Superior temporal gyrus (tissue), 1 donor: ENCODE data around the gene FXYD5.
A peak's percentile ranks its signal among the peaks of the same experiment; 100 is the strongest.

Experiments used
- DNase-seq: peaks from one replicate; pipeline ENCODE4 v3.0.0-alpha.2; 2016; ENCODE audit errors: extremely low spot score

FXYD5 gene, protein sequence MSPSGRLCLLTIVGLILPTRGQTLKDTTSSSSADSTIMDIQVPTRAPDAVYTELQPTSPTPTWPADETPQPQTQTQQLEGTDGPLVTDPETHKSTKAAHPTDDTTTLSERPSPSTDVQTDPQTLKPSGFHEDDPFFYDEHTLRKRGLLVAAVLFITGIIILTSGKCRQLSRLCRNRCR

DNA sequence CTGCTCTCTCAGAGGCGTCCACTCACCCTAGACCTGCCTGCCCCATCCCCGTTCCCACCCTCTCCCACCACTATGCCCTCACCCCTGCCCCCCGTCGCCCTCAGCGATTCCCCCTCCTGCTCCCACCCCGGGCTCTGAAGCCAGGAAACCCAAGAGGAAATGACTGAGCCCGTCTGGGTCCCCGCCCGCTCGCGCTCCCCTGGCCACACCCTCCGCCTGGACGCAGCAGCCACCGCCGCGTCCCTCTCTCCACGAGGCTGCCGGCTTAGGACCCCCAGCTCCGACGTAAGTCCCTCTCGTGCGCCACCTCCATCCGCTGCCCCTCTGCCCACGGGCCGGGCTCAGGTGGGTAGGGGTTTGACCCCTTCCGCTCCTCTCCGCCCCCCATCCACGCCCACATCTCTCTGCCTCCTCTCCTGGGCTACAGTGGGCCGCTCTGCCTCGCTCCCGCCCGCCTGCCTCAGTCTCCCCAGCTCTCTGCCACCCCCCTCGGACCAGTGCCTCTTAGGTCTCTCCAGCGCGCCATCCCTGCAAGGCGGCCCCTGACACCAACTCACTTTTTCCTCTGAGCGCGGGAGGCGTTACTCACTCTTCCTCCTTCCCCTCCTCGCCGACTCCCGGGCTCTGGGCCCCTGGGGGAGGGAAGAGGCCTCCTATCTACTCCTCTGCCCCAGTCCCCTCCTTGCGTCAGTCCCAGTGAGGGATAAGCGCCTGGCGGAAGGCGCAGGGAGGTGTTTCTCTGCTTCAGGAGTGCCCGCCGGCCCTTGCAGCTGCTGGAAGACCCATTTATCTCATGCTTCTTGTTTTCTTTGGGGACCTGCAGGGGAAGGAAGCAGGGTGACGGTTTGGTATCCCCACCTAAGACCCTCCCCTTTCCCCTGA lies at the start of gene FXYD5:
Gene FXYD5, plus strand, starts transcription at position 211 of the 882 bp plus-strand sequence. CDS start 816 bp downstream, outside the sequence.
- DNase-seq = peak; percentile 3

DNA sequence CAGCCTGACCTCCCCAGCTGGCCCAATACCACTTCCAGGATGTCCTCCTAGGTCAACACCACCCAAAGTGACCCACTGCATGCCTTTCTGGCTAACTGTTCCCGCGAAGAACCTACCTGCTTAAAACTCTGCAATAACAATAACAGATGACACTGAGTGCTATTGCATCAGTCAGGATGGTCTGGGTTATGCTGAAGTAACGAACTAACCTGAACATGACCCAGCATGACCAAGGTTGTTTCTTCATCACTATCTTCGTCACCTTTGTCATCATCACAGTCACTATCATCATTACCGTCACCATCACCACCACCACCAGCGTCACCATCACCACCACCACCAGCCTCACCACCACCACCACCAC lies 49.5 kb upstream of the FXYD5 start:
- no peak for DNase-seq

DNA sequence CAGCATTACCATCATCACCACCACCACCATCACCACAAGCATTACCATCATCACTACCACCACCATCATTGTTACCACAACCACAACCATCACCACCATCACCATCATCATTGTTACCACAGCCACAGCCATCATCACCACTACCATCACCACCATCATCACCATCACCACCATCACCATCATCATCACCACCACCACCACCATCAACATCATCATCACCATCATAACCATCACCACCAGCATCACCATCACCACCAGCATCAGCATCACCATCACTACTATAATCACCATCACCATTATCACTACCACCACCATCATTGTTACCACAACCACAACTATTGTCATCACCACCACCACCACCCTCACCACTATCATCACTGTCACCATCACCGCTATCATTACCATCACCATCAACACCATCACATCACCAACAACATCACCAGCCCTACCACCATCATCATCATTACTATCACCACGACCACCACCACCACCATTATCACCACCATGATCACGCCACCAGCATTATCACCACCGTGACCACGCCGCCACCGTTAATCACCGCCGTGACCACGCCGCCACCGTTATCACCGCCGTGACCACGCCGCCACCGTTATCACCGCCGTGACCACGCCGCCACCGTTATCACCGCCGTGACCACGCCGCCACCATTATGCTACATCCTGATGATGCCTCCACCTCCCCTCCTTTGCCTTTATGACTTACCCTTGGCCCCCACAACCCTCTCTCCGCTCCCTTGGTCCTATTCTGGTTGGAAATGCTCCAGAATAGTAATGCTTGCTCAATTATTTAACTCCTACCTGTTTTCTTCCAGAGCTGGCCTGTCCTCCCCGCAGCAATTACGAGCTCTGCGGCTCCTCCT lies 48.9 kb upstream of the FXYD5 start:
- DNase-seq = no peak

DNA sequence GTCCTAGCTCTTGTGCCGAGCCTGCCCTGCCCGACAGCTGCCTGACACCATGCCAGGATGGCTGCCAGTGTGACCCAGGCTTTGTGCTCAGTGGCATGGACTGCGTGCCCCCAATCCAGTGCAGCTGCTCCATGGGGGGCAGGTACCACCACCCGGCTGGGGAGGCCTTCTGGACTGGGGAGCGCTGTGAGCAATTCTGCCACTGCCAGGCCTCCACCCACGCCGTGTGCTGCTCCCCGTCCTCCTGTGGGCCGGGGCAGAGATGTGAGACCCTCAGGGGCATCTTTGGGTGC lies 48.3 kb upstream of the FXYD5 start:
- peak; percentile 85 for DNase-seq

DNA sequence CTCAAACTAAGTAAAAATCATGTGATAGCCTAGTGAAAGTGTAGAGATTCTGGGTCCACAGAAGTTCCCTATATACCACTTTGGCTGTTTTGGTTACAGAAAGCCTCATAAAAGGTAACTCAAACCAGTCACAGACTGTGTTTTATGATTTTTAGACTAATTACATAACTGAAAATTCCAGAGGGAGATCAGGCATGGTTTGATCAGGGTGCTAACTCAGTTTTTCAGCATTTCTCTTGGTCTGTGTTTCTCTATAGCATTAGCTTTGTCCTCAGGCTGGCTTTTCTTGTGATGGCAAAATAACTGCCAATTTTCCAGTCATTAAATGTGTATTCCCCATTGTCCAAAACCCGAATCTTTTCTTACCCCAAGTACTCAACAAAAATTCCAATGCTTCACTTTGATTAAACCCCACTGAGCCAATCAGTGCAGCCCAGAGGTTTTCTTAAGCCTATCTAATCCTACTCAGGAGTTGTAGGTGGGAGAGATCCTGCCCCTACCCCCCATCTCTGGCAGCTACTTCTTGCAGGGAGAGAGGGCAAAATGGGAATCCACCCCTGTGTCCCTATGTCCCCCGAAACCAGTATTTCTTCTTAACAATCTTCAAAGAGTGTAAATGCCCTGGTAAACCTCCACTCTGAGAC lies 47.5 kb upstream of the FXYD5 start:
- peak; percentile 64 for DNase-seq

DNA sequence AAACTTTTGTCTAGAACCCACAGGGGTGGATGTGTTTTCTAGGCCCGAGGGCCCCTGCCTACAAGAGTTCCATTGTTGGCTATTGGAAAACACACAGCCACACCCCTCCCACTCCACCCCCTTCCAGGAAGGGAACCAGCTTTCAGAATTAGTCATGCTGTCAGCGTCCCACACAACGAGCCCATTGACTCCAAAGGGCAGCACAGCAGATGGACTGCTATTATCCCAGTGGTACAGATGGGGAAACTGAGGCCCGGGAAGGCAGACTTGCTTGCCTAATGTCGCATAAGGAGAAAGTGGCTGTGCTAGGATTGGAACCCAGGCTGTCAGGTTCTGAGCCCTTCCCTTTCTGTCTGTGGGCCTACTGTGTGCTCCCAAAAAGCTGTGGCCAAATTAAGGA lies 47.0 kb upstream of the FXYD5 start:
- DNase-seq = peak; percentile 95

DNA sequence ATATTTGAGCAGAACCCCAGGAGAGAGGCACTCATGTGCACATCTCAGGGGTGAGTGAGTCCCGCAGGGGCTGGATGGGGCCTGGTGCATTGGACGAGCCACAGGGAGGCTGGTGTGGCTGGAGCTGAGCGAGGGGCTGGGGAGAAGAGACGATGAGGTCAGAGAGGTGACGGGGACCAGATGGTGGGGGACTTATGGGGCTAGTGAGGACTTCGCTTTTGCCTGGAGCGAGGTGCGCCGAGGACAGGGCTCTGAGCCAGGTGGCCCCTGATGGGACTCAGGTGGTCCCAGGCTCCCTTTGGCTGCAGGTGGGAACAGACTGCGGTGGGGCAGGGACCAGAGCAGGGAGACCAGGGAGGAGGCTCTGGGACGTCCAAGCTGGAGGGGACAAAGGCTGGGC lies 45.8 kb upstream of the FXYD5 start:
- no peak for DNase-seq

DNA sequence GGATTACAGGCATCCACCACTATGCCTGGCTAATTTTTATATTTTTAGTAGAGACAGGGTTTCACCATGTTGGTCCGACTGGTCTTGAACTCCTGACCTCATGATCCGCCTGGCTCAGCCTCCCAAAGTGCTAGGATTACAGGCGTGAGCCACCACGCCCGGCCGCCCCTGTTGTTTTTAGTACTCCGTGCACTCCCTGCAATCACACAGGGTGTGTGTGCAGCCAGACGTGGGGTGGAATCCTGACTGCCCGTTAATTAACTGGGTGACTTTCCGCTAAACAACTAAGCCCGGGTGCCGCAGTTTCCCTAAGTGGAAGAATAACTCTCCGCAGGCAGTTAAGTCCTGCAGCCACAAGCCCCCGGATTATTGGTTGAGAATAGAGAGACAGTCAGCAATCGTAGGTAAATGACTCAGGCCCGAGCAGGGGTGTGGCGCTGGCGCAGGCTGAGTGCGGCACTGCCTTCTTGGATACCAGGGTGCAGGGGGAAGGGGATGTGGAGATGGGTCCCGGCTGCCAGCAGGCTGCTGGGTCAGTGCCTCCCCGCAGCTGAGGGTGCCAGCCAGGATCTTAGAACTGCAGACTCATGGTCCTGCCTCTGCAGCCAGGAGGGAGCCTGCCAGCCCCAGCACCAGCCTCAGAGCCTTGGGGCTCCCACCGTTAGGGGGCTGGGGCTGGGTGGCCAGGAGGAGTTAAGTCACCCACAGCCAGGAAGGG lies 45.0 kb upstream of the FXYD5 start:
- DNase-seq = peak; percentile 38

DNA sequence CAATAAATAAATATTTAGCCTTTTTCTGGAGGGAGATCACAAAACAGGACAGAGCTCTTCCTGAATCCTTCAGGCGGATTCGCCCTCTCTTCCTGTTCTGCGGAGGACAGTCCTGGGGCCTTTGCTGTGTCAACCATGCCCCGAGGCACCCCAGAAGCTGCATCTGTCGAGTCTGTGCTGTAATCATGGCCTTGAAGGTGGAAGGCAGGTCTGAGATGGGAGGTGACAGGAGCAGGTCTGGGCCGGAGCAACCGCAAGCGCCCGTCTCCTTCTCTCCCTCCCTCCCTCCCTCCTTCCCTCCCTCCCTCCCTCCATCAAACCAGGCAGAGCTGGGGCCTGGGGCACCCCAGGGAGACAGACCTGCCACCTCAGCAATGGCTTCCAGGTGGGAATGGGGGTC lies 43.6 kb upstream of the FXYD5 start:
- no peak for DNase-seq

DNA sequence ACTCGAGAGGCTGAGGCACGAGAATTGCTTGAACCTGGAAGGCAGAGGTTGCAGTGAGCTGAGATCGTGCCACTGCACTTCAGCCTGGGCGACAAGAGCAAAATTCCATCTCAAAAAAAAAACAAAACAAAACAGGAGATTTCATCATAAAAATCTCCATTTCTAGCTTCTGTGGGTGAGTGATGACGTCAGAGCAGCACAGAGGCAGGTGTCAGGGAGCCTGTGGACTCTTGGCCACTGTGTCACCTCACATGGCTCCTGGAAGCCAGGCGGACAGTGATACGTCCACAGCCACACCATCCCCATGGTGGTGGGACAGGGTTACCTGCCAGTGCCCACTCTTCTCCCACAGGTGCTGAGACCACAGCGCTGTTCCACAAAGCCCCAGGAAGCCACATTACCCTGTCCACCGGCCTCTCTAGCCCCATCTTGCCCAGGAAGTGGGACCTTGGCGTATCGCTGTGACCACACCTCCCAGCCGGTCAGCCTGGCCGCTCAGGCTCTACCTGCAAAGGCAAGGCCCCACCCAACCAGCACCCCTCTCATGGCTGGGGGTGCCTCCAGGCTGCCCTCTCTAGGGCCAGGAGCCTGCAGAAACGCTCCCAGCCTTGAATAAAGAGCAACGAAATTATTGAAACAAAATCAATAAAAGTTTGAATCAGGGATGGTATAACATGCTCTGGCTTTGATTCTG lies 41.4 kb upstream of the FXYD5 start:
- DNase-seq = no peak

DNA sequence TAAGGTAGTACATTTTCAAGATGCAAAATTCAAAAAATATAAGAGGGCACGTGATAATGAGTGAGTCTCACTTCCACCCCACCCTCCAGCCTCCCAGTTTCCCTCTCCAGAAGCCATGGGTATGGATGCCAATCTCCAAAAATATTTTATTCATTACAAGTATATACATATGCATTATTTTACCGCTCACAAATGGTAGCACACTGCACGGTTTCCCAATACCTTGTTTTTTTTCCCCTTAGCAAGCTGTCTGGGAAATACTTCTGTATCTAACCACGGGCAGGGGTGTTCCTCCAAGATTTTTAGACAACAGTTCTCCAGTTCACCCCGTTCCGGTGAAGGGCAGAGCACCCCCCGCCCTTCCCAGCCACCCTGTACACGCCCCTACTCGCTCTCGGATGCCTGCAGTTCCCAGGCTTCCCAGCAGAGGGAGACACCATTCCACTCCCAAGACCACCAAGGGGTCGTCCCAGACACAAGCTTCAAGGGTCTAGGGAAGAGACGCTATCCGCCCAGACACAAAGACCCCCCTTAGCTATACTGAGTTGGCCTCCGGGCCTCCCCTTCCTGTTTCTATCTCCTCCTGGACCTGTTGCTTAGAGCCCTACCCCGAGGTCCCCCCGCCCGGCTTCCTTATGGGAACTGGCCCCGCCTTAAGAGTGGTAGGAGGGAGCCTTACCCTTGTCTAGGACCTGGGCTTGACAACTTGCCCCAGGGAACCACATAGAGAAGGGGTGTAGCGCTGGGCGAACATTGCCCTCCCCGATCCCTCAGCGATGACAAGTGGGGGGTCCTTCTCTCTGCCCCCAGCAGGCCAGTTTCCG lies 40.0 kb upstream of the FXYD5 start:
- DNase-seq = peak; percentile 92

DNA sequence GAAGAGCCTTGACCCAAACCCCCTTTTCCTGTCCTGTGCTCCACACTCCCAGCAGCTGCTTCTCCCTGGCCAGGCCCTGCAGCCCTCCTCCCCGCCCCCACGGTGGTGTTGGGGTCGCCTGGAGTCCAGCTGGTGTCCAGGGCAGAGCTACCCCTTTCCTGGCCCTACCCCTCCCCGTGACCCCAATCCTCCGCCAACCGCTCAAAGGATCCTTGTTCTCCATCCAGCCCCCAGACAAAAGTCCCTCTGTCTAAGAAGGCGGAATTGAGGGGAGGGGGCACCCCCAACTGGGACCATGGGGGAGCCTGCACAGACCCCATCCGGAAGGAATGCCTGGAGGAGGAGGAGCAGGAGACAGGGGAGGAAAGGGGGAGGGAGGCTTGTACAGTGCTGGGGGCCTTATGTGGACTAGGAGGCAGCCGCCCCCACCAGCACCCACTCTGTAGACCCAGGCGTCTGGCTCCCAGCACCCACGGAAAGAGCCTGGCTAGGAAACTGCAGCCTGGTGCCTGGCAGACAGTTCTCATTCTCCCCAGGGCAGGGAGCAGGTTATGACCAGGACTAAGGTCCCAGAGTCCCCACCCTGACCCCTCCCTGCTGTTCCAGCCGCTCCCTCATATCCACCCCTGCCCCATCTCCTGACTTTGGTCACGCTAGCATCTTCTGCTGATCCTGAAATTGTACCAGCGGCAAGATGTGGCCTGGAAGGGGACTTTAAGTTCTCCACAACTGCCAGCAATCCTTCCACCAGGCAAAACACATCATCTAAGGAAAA lies 39.2 kb upstream of the FXYD5 start, which contains the start of gene FXYD3:
Gene FXYD3, plus strand, starts transcription at position 647 of the 775 bp plus-strand sequence. CDS start 3,554 bp downstream, outside the sequence.
- peak; percentile 86 for DNase-seq

DNA sequence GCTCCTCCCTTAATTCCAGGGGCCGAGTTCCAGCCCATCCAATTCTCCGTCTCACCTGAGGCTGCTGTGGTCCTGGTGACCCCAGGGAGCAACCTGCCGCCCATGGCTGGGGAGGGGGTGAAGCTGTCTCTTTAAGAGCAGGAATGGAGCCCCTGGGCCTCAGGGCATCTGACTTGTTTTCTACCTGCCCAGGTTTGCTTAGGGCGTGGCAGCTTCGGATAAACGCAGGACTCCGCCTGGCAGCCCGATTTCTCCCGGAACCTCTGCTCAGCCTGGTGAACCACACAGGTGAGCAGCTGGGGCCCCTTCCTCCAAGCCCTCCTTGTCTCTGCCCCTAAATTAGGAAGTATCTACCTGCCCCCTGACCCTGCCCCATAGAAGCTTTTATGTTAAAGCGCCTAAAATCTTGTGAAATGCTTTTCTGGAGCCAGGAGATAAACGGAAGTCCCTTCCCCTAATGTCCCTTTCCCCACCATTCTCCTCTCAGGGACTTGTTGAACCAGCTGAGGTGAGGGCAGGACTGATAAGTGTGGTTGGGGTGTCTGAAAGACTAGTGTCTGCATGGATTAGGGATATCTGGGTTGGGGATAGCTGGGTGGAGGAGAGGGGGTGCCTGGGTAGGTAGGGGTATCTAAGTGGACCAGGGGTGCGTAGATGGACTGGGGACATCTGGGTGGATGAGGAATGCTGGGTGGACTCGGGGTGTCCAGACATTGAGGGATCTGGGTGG lies 38.3 kb upstream of the FXYD5 start:
- DNase-seq = no peak

DNA sequence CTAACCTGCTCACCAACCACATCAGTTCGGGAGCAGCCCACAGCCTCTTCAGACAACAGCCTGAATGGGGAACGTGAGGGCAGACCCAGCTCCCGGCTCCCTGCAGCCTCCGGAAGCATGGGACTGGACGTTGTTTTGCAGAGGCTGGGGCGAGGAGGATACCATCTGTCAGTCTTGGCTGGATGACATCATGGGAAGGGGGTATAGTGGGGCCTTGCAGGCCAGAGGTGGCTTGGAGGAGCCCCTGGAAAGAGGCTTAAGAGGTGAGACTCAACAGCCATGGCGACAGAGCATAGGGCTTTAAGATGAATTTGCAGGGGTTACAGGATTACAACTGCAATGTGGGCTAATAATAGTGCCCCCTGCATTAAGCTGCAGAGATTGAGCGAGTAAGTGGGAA lies 37.4 kb upstream of the FXYD5 start:
- DNase-seq = no peak

DNA sequence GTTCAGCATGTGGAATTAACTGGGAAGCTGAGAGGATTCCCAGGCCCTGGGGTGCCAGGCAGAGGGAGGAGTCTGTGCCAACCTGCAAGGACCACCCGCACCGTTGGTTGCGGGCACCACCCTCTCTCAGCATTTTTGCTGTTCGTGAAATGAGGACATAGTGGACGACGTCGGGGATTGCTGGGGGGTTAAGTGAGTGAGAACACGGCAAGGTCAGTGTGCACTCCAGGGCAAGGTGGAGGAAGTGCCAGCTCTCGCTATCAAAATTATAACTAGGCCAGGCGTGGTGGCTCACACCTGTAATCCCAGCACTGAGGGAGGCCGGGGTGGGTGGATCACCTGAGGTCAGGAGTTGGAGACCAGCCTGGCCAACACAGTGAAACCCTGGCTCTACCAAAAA lies 36.7 kb upstream of the FXYD5 start:
- no peak for DNase-seq

DNA sequence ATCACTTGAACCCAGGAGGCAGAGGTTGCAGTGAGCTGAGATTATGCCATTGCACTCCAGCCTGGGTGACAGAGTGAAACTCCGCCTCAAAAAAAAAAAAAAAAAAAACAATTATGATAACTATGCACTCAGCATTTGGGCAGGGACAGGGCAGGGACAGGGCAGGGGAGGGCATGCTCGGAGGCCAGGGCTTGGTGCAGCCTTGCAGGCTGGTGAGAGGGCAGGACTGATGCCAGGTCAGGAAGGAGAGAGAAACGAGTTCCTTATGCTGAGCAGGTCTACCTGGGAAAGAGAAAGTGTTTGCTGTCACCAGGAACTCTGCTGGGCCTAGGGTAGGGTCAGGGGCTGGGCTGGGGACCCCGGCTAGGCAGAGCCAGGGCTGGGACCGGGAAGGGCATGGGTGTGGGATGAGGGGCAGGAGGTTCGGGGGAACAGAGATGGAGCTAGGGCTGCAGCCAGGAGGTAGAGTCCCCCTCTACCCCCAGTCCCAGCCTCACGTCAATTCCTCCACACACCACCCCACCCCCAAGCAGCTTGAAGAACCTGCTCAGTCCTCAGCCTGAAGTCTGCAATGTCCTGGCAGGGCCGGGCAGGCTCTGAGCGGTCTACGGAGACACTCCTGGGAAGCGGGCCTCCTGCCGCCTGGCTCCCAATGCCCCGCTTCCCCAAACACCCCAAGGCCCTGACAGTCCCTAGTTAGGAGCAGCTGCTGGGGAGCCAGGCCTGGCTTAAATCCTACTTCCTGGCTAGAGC lies 36.1 kb upstream of the FXYD5 start:
- DNase-seq = no peak

DNA sequence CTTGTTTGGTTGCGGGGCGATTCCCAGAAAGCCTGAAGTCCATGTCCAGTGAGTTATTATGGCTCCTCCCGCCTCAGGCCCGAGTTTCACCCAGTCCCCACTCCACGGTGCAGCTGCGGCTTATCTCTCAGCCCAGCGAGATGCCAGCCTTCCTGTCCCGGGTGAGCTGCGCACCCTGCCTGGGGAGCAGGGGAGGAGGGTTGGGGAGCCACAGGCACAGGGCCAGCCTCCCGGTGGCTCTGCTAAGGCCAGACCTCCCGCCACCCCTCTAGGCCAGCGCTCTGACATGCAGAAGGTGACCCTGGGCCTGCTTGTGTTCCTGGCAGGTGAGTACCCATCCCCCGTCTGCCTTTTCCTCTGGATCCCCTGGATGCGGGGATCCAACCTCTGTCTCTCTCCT lies 35.4 kb upstream of the FXYD5 start:
- no peak for DNase-seq
